ENCODE data around the gene LMF1.

LMF1 gene

DNA sequence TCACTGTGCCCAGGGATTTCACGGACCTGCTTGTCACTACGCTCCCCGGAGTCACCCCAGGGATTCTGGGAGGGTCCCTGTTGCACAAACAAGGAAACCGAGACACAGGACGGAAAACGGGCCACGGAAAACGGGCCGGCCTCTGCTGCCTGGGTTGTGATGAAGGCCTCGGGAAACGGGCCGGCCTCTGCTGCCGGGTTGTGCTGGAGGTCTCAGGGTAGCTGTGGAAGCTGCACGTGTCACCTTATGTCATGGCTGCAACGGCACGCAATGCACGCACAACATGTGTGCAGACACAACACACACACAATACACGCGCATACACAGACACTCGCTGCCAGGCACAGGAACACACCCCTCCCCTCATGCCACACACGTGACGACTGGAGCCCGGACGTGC lies 143.3 kb downstream of the LMF1 start:
- no peak for TF ChIP-seq CTCF (IDR thresholded peaks at IDR 0.05; ENCODE audit: low read depth, low read length)
- H3K4me3 ChIP-seq (ENCODE audit: low read depth, low read length), result no peak overlapping the region
- no peaks in the 10 kb centered on the region for H3K9me3 ChIP-seq (ENCODE audit: severe bottlenecking)
- H3K27me3 ChIP-seq (ENCODE audit: insufficient read depth, low read depth, severe bottlenecking), result no peaks in the 10 kb centered on the region
- DNase-seq, result no peak
- no peaks in the 10 kb centered on the region for H3K36me3 ChIP-seq
- no peak overlapping the region for H3K27ac ChIP-seq

- Histone ChIP-seq H3K27me3 (ENCODE audit: insufficient read depth, low read depth, severe bottlenecking) (no peaks in the 10 kb centered on the region), H3K27ac (no peak overlapping the region), H3K9me3 (ENCODE audit: severe bottlenecking) (no peaks in the 10 kb centered on the region), H3K36me3 (no peaks in the 10 kb centered on the region), H3K4me3 (ENCODE audit: low read depth, low read length) (no peak overlapping the region)
- TF ChIP-seq CTCF (IDR thresholded peaks at IDR 0.05; ENCODE audit: low read depth, low read length), result no peak
- no peak for DNase-seq
Measured at GRCh38 chr16:825341-826061, 145.3 kb downstream of the LMF1 start.

- Histone ChIP-seq H3K27me3 (ENCODE audit: insufficient read depth, low read depth, severe bottlenecking) (no peaks in the 10 kb centered on the region), H3K36me3 (no peaks in the 10 kb centered on the region), H3K4me3 (ENCODE audit: low read depth, low read length) (no peak overlapping the region), H3K27ac (no peak overlapping the region), H3K9me3 (ENCODE audit: severe bottlenecking) (no peaks in the 10 kb centered on the region)
- TF ChIP-seq CTCF (IDR thresholded peaks at IDR 0.05; ENCODE audit: low read depth, low read length), result no peak
- DNase-seq, result no peak
Measured at GRCh38 chr16:824601-825000, 146.2 kb downstream of the LMF1 start.

- Histone ChIP-seq H3K27ac (no peak overlapping the region), H3K27me3 (ENCODE audit: insufficient read depth, low read depth, severe bottlenecking) (no peaks in the 10 kb centered on the region), H3K4me3 (ENCODE audit: low read depth, low read length) (no peak overlapping the region), H3K36me3 (no peaks in the 10 kb centered on the region), H3K9me3 (ENCODE audit: severe bottlenecking) (no peaks in the 10 kb centered on the region)
- no peak for TF ChIP-seq CTCF (IDR thresholded peaks at IDR 0.05; ENCODE audit: low read depth, low read length)
- no peak for DNase-seq
Measured at GRCh38 chr16:824194-824593, 146.6 kb downstream of the LMF1 start.

GRCh38 chr16:822909-823297 lies 147.9 kb downstream of the LMF1 start:
- no peak for TF ChIP-seq CTCF (IDR thresholded peaks at IDR 0.05; ENCODE audit: low read depth, low read length)

More at GRCh38 chr16:822909-823297, 147.9 kb downstream of the LMF1 start:
- Histone ChIP-seq H3K36me3 (no peaks in the 10 kb centered on the region), H3K9me3 (ENCODE audit: severe bottlenecking) (no peaks in the 10 kb centered on the region), H3K4me3 (ENCODE audit: low read depth, low read length) (no peak overlapping the region), H3K27ac (no peak overlapping the region), H3K27me3 (ENCODE audit: insufficient read depth, low read depth, severe bottlenecking) (no peaks in the 10 kb centered on the region)
- DNase-seq, result no peak
